Activated CD4-positive, alpha-beta T cell treated with anti-CD3 and anti-CD28 coated beads for 24 hours (primary cell): ENCODE results near the gene LRRC56.

Experiments used
- DNase-seq, 2 donors: peaks; one replicate each; pipeline ENCODE4 v3.0.0-alpha.2; 2020; ENCODE audit warnings: low read depth in 2 of 2

Gene LRRC56

DNA sequence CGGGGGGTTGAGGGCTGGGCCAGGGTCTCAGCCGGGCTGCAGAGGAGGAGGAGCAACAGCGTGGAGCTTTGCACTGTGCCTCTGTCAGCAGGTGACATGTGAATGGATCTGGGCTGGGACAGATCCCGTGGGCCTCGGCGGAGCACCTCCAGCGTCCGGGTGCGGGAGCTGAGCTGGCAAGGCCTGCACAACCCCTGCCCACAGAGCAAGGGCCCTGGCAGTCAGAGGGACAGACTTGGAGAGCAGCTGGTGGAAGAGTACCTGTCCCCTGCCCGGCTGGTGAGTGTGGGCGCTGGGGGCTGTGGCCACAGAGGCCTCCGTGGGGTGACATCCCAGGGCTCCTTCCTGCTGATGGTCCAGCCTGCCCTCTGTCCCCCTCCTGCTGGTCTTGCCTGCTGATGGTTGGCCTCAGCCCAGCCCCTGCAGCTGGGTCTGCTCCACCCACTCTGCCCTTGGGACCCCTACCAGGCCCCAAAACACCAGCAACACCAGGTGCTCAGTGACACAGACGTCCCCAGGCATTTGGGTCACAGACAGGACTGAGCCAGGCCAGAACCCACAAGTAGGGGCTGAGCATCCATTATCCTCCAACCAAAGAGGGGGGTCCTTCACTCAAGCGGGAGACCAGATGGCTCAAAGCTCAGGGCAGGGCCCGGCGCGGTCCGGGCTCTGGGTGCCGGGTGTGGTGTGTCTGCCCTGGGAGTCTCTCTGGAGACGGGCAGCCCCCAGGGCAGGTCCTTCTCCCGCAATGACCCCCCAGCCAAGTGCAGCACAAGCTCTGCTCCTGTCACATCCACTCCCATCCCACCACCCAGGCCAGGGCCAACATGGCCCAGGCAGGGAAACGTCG, 3.5 kb downstream of the LRRC56 start:
- DNase-seq = no peak

DNA sequence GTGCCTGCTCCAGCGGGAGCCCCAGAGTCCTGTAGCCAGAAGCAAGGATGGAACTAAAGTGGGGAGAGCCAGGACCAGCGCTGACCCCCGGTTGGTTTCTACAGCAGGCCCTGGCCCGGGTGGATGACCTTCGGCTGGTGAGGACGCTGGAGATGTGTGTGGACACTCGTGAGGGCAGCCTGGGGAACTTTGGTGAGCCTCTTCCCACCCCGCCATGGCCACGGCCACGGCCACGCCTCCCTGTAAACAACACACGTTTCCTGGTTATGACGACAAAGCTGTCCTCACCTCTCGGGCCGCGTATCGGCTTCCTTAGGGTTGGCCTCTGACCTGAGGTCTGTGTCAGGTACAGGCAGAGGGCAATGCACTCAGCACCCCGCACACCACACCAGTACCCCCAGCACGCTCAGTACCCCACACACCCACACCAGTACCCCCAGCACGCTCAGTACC, 4.1 kb downstream of the LRRC56 start:
- no peak for DNase-seq

DNA sequence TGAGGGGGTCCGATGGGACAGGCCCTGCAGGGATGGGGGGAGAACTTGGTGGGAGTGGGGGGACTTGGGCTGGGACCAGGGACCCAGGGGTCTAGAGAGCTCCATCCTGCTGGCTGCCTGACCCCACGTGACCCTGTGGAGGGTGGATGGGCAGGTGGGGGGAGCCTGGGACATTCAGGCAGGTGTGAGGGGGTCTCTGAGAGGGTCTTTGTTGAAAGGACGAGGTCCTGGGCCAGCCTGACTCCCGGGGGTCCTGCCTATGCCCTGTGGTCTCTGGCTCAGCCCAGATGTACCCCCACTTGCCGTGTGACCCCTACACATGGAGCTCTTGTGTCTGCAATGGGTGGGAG, 7.5 kb downstream of the LRRC56 start:
- DNase-seq = no peak

DNA sequence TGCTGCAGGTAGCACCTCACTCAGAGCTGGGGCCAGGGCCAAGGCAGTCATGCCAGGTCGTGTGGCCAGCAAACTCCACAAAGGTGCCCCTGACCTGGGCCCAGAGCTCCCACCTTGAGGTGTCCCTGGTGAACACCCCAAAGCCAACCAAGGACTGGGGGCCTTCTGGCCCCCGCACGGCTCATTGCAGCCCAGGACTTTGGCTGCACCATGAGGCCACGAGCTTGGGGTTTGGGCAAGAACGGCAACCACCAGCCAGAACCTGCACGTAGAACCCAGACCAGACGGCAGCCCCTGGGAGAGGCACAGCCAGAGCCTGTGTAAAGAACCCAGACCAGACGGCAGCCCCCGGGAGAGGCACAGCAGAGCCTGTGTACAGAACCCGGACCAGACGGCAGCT, 7.8 kb downstream of the LRRC56 start:
- DNase-seq = no peak

DNA sequence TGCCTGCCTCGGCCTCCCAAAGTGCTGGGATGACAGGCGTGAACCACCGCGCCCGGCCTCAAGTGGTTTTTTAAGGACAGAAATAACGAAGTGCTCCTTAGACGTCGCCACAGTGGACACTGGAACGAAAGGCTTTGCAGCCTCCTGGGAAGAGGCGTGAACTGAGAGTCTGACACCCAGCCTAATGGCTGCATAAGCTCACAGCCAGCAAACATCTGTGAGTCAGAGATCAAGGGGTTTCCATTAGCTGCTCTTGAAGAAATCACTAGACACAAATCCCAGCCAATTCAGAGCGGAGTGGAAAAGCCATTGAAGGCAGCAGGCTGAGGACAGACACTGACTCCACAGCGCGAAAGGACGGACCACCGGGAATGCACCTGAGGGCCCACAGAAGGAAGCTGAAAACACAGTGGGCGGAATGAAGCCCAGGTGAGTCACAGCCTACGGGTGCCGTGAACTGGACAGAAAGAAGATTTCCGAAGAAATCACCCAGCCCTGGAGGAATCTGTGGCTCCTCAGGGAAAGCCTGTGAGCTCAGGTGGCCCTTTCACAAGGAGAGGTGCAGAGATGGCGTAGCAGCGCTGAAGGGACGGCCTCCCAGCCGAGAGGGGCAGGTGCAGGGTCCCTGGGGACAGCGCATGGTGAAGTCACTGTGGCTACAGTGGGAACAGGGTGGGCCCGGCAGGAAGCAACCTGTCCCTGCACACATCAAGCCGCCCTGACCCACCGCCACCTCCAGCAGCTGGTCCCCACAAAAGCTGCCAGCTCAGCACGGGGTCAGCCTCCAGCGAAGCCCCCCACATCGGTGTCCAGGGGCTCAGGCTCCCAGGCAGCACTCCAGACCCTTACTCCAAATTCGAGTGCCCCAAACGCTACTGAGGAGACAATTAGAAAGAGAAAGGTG, 11.6 kb downstream of the LRRC56 start:
- no peak for DNase-seq

DNA sequence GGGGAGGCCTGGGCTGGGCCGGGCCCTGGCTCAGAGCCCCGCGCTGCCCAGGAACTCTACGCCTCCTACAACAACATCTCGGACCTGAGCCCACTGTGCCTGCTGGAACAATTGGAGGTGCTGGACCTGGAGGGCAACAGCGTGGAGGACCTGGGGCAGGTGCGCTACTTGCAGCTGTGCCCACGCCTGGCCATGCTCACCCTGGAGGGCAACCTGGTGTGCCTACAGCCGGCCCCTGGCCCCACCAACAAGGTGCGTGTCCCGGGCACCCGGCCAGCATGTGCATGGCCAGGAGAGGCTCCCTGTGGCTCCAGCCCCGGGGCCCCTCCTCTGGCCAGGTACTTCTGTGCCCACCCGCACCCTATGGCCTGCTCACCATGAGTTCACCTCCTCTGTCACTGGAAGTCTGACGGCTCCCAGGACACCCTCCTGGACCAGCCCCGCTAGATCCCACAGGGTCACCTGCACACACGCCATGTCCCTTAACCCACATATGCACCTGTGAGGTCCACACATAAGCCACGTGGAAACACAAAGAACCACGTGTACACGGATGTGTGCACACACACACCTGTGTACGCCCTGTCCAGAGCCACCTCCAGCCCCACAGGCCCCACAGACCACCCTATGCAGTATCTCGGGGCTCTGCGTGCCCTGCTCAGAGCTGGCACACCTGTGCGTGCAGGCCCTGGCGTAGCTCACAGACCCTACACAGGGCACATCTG, 12.9 kb downstream of the LRRC56 start:
- no peak for DNase-seq

DNA sequence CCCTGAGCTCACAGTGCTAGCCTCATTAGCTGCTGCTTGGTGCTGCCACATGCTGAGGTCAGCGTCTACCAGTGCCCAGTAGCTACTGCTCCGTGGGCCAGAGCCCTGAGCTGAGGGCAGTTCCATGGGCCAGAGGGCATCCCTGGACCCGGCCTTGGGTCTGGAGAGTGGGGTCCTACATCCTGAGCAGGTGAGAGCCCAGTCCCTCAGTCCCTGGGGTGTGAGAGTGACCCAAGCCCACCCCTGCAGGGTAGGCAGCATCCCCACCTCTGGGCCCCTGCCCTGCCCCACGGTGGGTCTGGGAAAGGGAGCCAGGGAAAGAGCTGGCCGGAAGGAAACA, 13.4 kb downstream of the LRRC56 start:
- no peak for DNase-seq

DNA sequence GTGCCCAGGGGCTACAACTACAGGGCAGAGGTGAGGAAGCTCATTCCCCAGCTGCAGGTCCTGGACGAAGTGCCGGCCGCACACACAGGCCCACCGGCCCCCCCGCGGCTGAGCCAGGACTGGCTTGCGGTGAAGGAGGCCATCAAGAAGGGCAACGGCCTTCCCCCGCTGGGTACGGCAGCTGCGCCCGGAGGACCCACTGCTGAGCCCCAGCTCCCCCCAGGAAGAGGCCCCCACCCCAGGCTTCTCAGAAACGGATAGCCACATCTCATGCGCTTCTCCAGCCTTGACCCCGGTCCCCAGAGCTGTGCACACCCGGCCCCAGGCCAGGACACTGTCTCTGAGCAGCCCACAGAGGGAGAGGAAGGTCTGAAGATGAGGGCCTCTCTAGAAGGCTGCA, 13.8 kb downstream of the LRRC56 start:
- DNase-seq = no peak

DNA sequence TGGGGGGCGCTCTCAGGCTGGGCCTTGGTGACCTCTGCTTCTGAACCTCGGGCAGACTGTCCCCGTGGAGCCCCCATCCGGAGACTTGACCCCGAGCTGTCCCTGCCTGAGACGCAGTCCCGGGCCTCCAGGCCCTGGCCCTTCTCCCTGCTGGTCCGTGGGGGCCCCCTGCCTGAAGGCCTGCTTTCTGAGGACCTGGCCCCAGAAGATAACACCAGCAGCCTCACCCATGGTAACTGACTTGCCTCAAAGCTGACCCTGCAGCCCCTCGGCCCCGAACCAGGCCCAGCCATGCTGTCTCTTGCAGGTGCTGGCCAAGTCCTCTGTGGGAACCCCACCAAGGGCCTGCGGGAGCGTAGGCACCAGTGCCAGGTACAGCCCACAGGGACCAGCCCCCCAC, 14.3 kb downstream of the LRRC56 start:
- no peak for DNase-seq

DNA sequence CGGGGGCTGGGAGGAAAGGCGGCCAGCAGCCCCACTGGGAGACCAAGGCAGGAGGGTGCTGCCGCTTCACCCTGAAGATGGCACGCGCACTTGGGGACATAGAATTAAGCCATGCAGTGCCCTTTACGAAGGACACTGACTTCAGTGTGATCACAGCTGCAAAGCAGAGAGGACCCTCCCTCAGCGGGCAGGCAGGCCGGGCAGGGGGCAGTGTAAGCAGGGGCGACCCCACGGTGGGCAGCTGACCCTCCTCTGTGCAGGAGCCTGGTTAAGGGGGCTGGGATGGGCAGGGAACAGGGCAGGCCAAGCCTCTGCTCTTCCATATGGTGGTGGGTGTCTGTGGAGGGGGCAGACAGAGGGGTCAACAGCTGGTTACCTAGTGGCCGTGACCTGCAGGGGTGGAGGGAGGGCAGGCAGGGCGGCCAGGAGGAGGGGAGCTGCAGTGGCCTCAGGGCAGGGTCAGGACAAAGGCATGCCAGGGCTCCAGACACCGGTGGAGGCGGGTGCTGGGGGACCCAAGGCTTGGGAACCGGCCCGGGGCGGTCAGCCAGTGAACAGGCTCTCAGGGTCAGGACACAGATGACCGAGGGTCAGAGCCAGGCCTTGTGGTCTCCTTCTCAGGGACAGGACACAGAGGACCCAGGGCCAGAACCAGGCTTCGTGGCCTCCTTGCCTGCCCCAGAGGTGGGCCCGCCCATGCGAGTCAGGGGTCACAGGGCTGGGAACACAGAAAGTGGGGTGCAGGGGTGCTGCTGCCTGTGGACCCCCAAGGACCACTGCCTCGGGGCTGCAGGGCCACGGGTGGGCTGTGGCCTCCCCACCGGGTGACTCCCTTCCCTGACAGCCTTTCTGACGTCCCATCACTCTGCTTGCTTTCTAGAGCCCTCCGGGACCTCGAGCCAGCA, 16.0 kb downstream of the LRRC56 start:
- no peak for DNase-seq

DNA sequence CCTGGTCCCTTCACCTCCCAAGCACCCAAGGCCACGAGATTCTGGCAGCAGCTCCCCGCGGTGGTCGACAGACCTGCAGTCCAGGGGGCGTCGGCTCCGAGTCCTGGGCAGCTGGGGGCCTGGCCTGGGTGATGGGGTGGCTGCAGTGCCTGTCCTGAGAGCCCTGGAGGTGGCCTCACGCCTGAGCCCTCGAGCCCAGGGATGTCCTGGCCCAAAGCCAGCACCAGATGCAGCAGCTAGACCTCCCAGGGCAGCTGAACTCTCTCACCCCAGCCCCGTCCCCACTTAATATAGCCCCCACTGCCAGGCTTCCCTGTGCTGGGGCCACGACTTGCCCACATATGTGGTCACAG, 16.6 kb downstream of the LRRC56 start:
- no peak for DNase-seq

DNA sequence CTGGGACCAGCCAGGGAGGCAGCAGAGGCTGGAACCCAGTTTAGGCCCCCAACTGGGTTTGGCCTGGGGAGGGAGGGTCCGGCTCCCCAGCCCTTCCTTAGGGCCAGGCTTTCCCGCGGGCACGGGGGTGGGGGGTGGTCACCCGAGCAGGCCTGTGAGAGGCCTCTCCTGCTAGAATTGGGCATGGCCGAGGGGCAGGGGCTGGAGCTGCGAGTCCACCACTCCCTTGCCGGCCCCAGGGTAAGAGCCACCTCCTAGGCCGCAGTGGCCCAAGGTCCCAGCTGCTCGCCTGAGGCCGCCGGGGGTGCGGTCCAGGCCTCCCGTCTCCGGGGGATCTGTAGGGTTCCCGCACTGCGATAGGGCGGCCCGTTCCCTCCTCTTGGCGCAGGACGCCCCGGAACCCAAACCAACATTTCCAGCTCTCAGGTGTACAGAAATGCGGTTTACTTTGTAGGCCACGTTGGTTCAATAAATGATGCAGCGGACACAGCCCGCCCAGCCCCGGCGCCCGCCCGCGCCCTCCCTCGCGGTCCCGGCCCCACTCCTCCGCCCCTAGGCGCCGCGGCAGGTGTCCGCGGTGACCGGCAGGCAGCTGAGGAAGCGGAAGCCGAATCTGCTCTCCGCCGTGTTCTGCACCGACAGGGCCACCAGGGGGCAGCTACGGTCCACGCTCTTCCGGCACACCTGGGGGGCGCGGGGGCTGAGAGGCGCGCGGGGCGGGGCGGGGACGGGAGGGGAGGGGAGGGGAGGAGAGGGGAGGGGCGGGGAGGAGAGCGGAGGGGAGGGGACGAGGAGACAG, 17.3 kb downstream of the LRRC56 start:
- DNase-seq = peak; percentile 62 to 65

DNA sequence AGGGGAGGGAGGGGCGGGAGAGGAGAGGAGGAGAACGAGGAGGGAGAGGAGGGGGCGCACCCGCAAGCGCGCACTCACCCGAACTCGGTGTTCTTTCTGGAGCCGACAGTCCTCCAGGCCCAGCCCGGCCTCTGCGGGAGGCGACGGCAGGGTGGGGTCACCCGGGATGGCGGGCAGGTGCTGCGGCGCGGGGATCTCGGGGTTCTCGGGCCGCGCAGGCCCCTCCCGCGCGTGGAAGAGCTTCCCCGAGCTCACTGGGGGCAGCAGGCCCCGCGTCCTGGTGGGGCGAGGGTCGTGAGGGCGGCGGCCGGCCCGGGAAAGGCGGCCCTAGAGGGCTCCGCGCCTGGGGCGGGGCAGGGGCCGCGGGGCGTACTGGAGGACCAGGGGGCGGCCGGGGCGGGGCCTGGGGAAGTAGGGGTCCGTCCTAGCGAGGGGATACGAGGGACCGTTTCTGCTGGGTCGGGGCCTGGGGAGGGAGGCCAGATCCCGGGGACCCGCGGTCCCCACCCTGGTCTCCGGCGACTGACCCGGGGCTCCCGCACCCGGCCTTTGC, 18.0 kb downstream of the LRRC56 start:
- DNase-seq = no peak

DNA sequence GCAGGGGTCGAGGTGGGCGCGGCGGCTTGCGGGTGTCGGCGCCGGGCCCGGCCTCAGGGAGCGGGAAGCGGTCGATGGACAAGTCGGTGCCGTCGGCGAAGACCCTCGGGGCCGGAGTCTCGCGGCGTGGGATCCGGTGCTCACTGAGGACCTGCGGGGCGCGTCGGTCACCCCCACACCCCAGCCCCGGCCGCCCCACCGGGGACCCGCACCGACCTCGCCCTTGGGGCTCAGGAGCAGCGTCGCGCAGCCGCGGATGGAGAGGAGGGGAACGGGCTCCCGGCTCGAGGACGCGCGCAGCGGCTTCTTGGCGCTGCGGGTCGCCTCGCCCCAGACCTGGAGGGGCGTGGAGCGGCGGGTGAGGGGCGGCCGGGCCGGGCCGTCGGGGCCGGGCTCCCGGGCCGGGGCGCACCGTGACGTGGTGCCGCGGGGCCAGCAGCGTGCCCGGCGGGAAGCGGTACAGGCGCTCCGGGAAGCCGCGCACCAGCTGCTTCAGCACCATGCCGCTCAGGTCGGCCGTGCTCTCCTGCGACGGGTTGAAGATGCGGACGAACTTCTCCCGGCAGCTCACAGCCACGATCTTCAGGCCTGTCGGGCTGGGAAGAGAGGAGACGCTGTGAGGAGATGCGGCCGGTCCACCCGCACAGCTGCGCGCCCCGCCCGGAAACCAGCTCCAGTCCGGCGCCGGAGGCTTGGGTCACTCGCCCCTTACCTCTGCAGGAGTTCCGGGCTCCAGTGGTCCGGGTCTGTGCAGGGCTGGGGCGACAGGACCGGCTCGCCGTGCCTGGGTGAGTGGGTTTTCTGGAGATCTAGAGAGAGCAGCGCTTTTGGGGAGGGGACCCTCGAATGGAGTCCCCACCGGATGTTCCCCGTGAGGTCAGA, 18.7 kb downstream of the LRRC56 start:
- DNase-seq = no peak

DNA sequence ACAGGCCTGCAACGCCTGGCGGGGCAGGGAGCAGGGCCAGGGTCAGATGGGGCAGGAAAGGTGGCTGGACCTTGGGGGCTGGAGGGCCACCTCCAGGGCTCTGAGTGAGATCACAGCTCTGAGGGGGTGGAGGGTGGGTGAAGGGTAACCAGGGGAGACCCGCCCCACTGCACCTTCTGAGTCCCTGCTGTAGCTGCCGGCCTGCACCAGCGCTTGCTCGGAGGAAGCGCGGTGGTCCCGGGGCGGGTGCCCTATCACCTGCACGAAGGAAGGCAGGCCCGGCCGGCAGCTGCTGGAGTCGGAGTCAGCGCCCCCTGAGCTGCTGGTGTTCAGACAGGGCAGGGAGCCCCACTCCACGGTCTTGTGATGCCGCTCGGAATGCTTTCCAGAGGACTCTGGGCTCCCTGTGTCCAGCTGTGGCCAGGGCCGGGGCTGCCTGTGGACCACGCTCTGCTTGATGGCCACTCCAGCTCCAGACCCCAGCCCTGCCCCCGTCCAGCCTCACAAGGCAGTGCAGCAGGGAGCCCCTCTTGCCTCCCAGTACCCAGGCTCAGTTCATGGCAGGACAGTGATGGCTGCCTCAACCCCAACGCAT, 19.4 kb downstream of the LRRC56 start:
- DNase-seq = no peak

DNA sequence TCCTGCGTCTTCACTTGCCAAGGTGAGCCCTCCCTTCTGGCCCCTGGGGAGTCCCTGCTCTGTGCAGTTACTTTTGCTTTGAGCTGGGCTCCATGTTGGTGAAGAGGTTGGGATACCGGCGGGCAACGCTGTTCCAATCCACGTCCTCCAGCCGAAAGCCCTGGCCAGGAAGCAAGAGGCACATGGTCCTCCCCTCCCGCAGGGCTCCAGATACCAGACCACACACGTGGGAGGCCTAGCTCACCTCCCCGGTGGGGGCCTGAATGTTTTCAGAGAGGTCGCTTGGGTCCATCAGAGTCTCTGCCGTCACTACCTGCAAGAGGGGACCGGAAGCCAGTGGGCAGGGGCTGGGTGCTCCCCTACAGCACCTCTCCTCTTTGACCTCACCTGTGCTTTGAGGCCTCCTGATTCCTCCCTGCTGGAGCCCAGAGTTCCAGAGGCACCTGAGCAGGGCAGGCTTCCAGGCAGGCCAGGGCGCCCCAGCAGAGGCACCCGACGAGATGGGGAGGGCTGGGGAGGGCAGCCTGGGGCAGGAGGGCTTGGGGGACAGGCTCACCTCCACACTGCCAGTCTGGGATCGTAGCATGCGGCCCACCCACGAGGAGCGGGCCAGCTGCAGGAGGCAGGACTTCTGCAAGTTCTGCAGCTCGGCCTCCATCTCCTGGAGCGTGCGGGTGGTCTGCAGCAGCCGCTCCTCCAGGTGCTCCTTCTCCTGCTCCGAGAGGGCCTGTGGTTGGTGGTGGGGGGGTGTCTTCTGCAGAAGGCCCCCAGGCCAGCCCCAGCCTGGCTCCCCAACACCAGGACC, 20.2 kb downstream of the LRRC56 start:
- no peak for DNase-seq

DNA sequence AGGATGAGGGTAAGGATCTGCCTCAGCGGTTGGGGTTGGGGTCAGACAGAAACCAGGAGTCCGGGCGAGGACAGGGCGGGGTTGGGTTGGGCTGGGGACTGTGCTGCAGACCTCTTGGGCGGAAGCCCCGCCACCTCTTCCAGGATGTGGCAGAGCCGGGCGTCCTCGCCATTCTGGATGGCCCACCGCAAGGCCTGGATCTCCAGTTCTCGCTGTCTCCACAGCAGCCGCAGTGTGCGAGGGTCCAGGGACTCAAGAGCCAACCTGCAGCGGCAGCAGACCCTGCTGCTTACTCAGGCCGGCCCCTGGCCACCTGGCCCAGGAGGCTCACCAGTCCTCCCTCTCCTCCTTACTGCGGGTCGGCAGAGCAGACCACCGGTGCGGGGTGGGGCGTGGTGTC, 21.2 kb downstream of the LRRC56 start:
- no peak for DNase-seq

DNA sequence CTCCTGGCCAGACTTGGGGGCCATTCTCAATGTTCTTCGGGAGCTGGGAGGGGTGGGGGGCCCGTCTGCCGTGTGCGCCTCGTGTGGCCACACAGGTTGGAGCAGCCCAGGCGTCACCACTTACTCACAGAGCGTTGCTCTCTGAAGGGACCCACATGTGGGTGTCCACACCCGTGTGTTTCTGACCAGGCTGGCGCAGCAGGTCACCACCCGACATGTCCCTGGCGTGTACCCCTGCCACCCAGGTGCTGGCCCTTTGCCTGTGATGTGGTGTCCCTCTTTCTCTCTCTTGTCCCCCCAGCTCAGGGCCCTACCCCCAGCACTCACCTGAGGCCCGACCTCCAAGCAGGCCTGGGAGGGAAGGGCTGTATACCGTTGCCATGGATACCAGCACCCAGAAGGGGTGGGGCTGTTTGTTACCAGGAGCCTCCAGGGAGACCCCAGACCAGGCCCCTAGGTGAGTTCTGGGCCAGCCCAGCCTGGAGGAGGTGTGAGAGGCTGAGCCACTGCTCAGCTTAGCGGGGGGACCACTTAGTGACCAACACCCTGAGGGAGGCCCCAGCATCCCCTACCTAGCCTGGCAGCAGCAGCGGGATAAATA, 21.8 kb downstream of the LRRC56 start:
- DNase-seq = no peak
